ENCODE data around the gene PYROXD2.
A peak's percentile ranks its signal among the peaks of the same experiment; 100 is the strongest.

- TF ChIP-seq CTCF (conservative IDR thresholded peaks at IDR 0.05; ENCODE audit: low read depth in 2 of 2) (peak; percentile 74 to 93), EZH2phosphoT487 (IDR thresholded peaks at IDR 0.05; ENCODE audit: unreplicated experiment) (no peak), EZH2 (IDR thresholded peaks at IDR 0.05; ENCODE audit: low read depth, unreplicated experiment) (no peak), POLR2AphosphoS5 (IDR thresholded peaks at IDR 0.05; ENCODE audit: low read depth) (no peak), STAT1 (IDR thresholded peaks at IDR 0.05; ENCODE audit: unreplicated experiment) (no peak), ETS1 (IDR thresholded peaks at IDR 0.05) (no peak), REST (IDR thresholded peaks at IDR 0.05; ENCODE audit: unreplicated experiment) (no peak), ZNF331 (CRISPR knock-in tag; IDR thresholded peaks at IDR 0.05; ENCODE audit: low read depth) (no peak), CREB1 (CRISPR knock-in tag; IDR thresholded peaks at IDR 0.05; ENCODE audit: low read depth) (no peak), JUNB (IDR thresholded peaks at IDR 0.05; ENCODE audit: unreplicated experiment) (no peak), ZNF462 (CRISPR knock-in tag; IDR thresholded peaks at IDR 0.05) (no peak), NANOG (IDR thresholded peaks at IDR 0.05; ENCODE audit: borderline replicate concordance) (no peak), ZNF114 (CRISPR knock-in tag; IDR thresholded peaks at IDR 0.05) (no peak)
These were observed 10.8 kb upstream of the PYROXD2 start for GRCh38 chr10:98425511-98426352.
